GM19099 (cell line): ENCODE results near the gene SPACA9.

Source experiments
- POLR2A ChIP-seq: IDR thresholded peaks from 3 replicates; pipeline ENCODE4 v1.6.1; 2011; ENCODE audit warnings: low read depth; ENCODE audit not compliant: insufficient read length; ENCODE audit errors: extremely low read depth

SPACA9 gene

DNA sequence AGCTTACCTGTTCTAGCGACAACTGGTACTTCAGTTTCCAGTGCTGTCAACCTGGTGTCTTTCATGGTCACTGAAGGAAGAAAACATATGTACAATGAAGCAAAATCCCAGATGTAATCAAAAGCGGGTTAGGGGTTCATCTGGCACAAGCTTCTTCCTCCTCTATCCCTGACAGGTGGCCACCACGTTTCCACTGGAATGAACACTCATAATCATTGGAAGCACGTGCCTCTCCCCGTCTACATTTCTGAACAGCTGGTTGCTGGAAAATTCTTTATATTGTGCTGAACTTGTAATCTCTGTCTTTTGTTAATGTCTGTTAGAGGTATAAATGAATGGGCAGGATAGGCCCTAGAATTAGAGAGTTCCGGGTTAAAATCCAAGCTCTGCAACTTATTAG is 56.3 kb downstream of the SPACA9 start:
- no peak for TF ChIP-seq POLR2A

DNA sequence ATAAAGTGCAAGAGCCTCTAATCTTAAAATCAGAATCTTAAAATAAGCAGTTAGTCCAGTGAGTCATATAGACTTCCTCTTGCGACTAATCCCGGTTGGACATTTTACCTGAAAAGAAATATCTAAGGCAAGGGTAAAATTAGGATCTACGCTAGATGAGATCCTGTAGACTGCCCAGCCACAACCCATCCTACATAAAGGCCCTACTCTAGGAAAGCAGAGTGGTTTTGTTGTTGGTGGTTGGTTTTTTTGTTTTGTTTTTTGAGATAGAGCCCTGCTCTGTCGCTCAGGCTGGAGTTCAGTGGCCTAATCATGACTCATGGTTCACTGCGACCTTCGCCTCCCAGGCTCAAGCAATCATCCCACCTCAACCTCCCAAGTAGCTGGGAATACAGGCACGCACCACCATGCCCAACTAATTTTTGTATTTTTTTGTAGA is 58.8 kb downstream of the SPACA9 start:
- TF ChIP-seq POLR2A, result no peak

DNA sequence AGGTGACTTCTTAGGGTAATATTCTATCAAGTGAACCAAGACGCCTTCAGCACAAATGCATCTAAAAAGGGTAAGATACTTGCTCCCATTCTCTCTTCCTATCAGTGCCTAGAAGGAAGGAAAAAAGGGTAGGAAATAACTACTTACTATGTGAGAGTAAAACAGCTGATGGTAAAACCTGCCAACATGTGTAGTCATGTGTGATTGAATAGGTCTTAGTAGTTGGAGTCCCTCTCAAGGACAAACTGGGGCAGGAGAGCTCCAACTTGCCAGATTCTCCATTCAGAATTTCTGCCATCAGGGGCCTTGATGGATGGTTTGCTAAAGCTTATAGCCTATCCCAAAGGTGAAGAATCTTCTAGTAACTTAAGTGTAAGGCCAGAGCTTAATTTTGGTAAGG is 60.5 kb downstream of the SPACA9 start:
- TF ChIP-seq POLR2A, result no peak
